ENCODE data around the gene SHKBP1.
A peak's percentile ranks its signal among the peaks of the same experiment; 100 is the strongest.
"Not testable (repeated sequence)": the region's sequence is repeated elsewhere in the genome, so short reads cannot be mapped to it uniquely, and the experiment has no call there.

The SHKBP1 gene

GRCh38 chr19:40614622-40615411, 38.1 kb downstream of the SHKBP1 start:
- DNase-seq (ENCODE audit: low read depth in 2 of 2), result peak; percentile 95 to 97

- DNase-seq (ENCODE audit: low read depth in 2 of 2), result no peak
Observed at GRCh38 chr19:40616178-40616577, 39.5 kb downstream of the SHKBP1 start.

- no peak for DNase-seq (ENCODE audit: low read depth in 2 of 2)
Observed at GRCh38 chr19:40616941-40617340, 40.3 kb downstream of the SHKBP1 start.

GRCh38 chr19:40617961-40618360, 41.3 kb downstream of the SHKBP1 start:
- no peak for DNase-seq (ENCODE audit: low read depth in 2 of 2)

GRCh38 chr19:40619333-40620160, 42.9 kb downstream of the SHKBP1 start:
- DNase-seq (ENCODE audit: low read depth in 2 of 2), result no peak

GRCh38 chr19:40620161-40620485, 43.5 kb downstream of the SHKBP1 start:
- no peak for DNase-seq (ENCODE audit: low read depth in 2 of 2)

GRCh38 chr19:40621283-40621682, 44.6 kb downstream of the SHKBP1 start:
- DNase-seq (ENCODE audit: low read depth in 2 of 2), result no peak

GRCh38 chr19:40621966-40622772, 45.5 kb downstream of the SHKBP1 start:
- DNase-seq (ENCODE audit: low read depth in 2 of 2), result no peak

GRCh38 chr19:40622773-40623075, 46.1 kb downstream of the SHKBP1 start:
- no peak for DNase-seq (ENCODE audit: low read depth in 2 of 2)

GRCh38 chr19:40623403-40624251, 47.0 kb downstream of the SHKBP1 start:
- no peak for DNase-seq (ENCODE audit: low read depth in 2 of 2)

GRCh38 chr19:40624369-40625153, 47.9 kb downstream of the SHKBP1 start:
- not testable (repeated sequence) for DNase-seq (ENCODE audit: low read depth in 2 of 2)

- DNase-seq (ENCODE audit: low read depth in 2 of 2), result no peak
Observed at GRCh38 chr19:40625406-40626120, 48.9 kb downstream of the SHKBP1 start.

- DNase-seq (ENCODE audit: low read depth in 2 of 2), result no peak
Observed at GRCh38 chr19:40626918-40627317, 50.2 kb downstream of the SHKBP1 start.

- no peak for DNase-seq (ENCODE audit: low read depth in 2 of 2)
Observed at GRCh38 chr19:40627486-40628279, 51.0 kb downstream of the SHKBP1 start.

- no peak for DNase-seq (ENCODE audit: low read depth in 2 of 2)
Observed at GRCh38 chr19:40629346-40629745, 52.7 kb downstream of the SHKBP1 start.

GRCh38 chr19:40630571-40631160, 54.0 kb downstream of the SHKBP1 start:
- DNase-seq (ENCODE audit: low read depth in 2 of 2), result no peak

- DNase-seq (ENCODE audit: low read depth in 2 of 2), result no peak
Observed at GRCh38 chr19:40632311-40633036, 55.8 kb downstream of the SHKBP1 start.

GRCh38 chr19:40633207-40633606, 56.5 kb downstream of the SHKBP1 start:
- DNase-seq (ENCODE audit: low read depth in 2 of 2), result no peak

Data from stimulated activated CD4-positive, alpha-beta T cell treated with anti-CD3 and anti-CD28 coated beads, Interleukin-1b, Interleukin-23, amount 100 ng/mL, for 4 hours (primary cell).